Smooth muscle cell (in vitro differentiated cells): Measurements from ENCODE around the gene BTNL2. TPM values are rescaled to one million over a fixed set of nuclear protein-coding genes. Genes with fewer than 3 reads are reported as not detected.

ENCODE experiments used
- DNase-seq: peaks from one replicate; lab custom pipeline; 2025; ENCODE audit not compliant: unreplicated experiment; lab: John Stamatoyannopoulos, UW
- H2AFZ ChIP-seq: fragments of 200-600 bp; sonication (generic); 2 replicates; pipeline ENCODE4 v1.6.0; 2016; ENCODE audit warnings: antibody characterized with exemption, low read depth, mild to moderate bottlenecking
- H3F3A ChIP-seq: fragments of 200-600 bp; sonication (generic); 2 replicates; pipeline ENCODE4 v1.6.0; 2017; ENCODE audit warnings: antibody characterized with exemption, low read depth
- H3K27ac ChIP-seq: fragments of 200-600 bp; sonication (generic); 2 replicates; pipeline ENCODE4 v1.5.1; 2016; ENCODE audit warnings: low read depth, mild to moderate bottlenecking
- H3K27me3 ChIP-seq: fragments of 200-600 bp; sonication (generic); 2 replicates; pipeline ENCODE4 v1.6.1; 2016; ENCODE audit warnings: low read depth, mild to moderate bottlenecking
- H3K36me3 ChIP-seq: fragments of 200-600 bp; sonication (generic); 2 replicates; pipeline ENCODE4 v1.5.1; 2016; ENCODE audit warnings: low read depth
- H3K4me1 ChIP-seq: fragments of 200-600 bp; sonication (generic); 2 replicates; pipeline ENCODE4 v1.5.1; 2016; ENCODE audit warnings: low read depth
- H3K4me2 ChIP-seq: fragments of 200-600 bp; sonication (generic); 2 replicates; pipeline ENCODE4 v1.6.0; 2016; ENCODE audit warnings: mild to moderate bottlenecking
- H3K4me3 ChIP-seq: fragments of 200-600 bp; sonication (generic); 2 replicates; pipeline ENCODE4 v1.5.1; 2016; ENCODE audit warnings: mild to moderate bottlenecking
- H3K79me2 ChIP-seq: fragments of 200-600 bp; sonication (generic); 2 replicates; pipeline ENCODE4 v1.6.0; 2016; ENCODE audit warnings: low read depth, mild to moderate bottlenecking
- H3K9ac ChIP-seq: fragments of 200-600 bp; sonication (generic); 2 replicates; pipeline ENCODE4 v1.6.0; 2016; ENCODE audit warnings: low read depth
- H3K9me3 ChIP-seq: fragments of 200-600 bp; sonication (generic); replicated peaks from 2 replicates; pipeline ENCODE4 v1.5.1; 2016; ENCODE audit warnings: low read depth
- H4K20me1 ChIP-seq: fragments of 200-600 bp; sonication (generic); 2 replicates; pipeline ENCODE4 v1.6.0; 2016; ENCODE audit warnings: low read depth
- WGBS: methylation state at CpG from one replicate; pipeline ENCODE4 v1.1.7; 2016; ENCODE audit warnings: low lambda C conversion rate; 5-methylcytosine and 5-hydroxymethylcytosine counted together
- polyA plus RNA-seq: library from polyadenylated mRNA; unstranded; fragments of >200 nt; fragmentation: Nextera tagmentation; extraction: Ambion mirVana; gene quantifications from 2 replicates; pipeline ENCODE4 v1.2.1, GENCODE V29; 2016
- total RNA-seq: library from RNA; depleted of rRNA; stranded (reverse); fragments of >200 nt; gene quantifications from 2 replicates; pipeline ENCODE4 v1.2.3, GENCODE V29; 2014
- TF ChIP-seq, protein P1 (sequence below): fragments of 200-600 bp; sonication (generic); IDR thresholded peaks from 2 replicates; pipeline ENCODE4 v1.5.1; 2017; ENCODE audit warnings: borderline replicate concordance, mild to moderate bottlenecking, antibody characterized with exemption; ENCODE audit not compliant: insufficient read depth, poor library complexity, severe bottlenecking

BTNL2 gene
- total and polyA plus RNA-seq, 2 experiments from 2014 or later: not detected

DNA sequence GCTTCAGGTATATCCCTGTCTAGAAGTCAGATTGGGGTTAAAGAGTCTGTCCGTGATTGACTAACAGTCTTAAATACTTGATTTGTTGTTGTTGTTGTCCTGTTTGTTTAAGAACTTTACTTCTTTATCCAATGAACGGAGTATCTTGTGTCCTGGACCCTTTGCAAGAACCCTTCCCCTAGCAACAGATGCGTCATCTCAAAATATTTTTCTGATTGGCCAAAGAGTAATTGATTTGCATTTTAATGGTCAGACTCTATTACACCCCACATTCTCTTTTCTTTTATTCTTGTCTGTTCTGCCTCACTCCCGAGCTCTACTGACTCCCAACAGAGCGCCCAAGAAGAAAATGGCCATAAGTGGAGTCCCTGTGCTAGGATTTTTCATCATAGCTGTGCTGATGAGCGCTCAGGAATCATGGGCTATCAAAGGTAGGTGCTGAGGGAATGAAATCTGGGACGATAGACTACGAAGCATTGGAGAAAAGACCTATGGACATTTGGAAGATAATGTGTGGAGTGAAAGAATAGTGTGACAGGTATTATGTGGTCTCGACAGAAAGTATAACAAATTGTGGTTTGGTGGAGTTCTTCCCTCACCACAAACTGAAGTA, 32.7 kb upstream of the BTNL2 start, which contains the start of gene HLA-DRA:
Gene HLA-DRA, plus strand, starts transcription at position 286 of the 613 bp plus-strand sequence. Its CDS starts 64 bp downstream, at position 350.
- Histone ChIP-seq H3F3A (no peaks in the 10 kb centered on the region), H3K4me2 (no peak within 1 kb of the TSS)
- 55% methylated on average over 9 of the region's 9 CpGs for WGBS

DNA sequence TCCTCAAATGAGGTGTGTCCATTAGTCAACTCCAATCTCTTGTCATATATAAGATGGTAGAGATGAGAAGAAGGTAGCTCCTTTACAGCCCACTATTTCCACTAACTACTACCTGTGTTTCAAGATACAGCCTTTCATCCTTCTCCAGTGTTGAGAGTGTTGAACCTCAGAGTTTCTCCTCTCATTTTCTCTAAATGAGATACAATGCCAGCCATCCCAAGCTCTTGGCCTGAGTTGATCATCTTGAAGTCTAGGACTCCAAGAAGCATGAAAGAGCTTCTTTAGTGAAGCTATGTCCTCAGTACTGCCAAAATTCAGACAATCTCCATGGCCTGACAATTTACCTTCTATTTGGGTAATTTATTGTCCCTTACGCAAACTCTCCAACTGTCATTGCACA, 32.2 kb upstream of the BTNL2 start:
- Histone ChIP-seq H3K4me2 (no peak overlapping the region), H3K9me3 (no peaks in the 10 kb centered on the region), H3K4me1 (no peaks in the 10 kb centered on the region), H3F3A (no peaks in the 10 kb centered on the region), H3K9ac (no peak overlapping the region), H3K79me2 (no peaks in the 10 kb centered on the region), H4K20me1 (no peaks in the 10 kb centered on the region), H3K4me3 (no peak overlapping the region), H2AFZ (no peak overlapping the region), H3K27ac (no peak overlapping the region), H3K27me3 (peaks cover 6% of the 10 kb centered on the region), H3K36me3 (no peaks in the 10 kb centered on the region)
- no peak for DNase-seq
- TF ChIP-seq, protein P1, sequence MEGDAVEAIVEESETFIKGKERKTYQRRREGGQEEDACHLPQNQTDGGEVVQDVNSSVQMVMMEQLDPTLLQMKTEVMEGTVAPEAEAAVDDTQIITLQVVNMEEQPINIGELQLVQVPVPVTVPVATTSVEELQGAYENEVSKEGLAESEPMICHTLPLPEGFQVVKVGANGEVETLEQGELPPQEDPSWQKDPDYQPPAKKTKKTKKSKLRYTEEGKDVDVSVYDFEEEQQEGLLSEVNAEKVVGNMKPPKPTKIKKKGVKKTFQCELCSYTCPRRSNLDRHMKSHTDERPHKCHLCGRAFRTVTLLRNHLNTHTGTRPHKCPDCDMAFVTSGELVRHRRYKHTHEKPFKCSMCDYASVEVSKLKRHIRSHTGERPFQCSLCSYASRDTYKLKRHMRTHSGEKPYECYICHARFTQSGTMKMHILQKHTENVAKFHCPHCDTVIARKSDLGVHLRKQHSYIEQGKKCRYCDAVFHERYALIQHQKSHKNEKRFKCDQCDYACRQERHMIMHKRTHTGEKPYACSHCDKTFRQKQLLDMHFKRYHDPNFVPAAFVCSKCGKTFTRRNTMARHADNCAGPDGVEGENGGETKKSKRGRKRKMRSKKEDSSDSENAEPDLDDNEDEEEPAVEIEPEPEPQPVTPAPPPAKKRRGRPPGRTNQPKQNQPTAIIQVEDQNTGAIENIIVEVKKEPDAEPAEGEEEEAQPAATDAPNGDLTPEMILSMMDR: no peak
- WGBS: 83% methylated on average over 1 of the region's 1 CpG

More for the DNA sequence above, 32.7 kb upstream of the BTNL2 start, which contains the start of gene HLA-DRA:
- Histone ChIP-seq H3K9ac (no peak within 1 kb of the TSS), H3K79me2 (no peaks in the 10 kb centered on the region), H2AFZ (no peak within 1 kb of the TSS), H3K36me3 (no peaks in the 10 kb centered on the region), H3K9me3 (no peaks in the 10 kb centered on the region), H3K4me3 (no peak within 1 kb of the TSS), H4K20me1 (no peaks in the 10 kb centered on the region), H3K27me3 (peaks cover 7% of the 10 kb centered on the region), H3K4me1 (no peaks in the 10 kb centered on the region), H3K27ac (no peak within 1 kb of the TSS)
- DNase-seq: no peak
- TF ChIP-seq, protein P1: no peak

DNA sequence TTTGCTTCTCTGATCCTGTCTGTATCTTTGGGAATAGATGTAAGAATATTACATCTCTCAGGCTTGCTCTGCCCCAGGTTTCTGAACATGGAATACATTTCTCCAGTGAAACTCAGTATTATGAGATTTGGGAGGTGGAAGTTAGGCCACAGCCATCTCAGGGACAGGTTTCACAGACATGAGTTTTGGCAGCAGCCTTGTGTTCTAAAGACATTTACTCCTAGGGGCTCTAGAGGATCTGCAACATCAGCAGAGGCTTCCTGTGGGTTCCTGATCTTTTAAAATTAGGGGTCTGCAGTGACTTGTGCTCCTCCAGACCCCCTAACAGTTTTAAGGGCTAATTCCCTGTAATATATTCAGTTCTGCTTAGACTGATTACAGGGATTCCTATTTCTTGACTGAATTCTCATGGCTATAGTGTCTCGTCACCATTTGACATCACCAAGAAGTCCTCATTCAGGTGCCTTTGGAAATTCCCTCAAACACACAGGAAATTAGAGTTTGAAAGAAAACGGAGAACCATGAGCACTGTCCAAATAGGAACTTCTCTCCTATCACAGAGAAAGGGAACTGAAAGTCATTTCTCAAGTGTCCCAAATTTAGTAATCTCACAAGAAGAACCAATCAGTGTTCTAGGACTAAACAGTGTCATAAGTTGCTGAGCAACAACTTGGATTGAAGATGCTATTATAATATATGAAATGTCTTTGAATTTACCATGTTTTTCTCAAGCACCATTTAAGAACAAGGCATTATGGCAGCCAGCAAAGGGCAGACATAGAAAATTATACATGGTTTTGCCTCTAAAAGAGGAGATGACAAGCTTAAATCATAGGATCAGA, 30.2 kb upstream of the BTNL2 start:
- H3K9me3 ChIP-seq: no peaks in the 10 kb centered on the region
- H3K9ac ChIP-seq: no peak overlapping the region
- no peak overlapping the region for H3K4me3 ChIP-seq
- no peaks in the 10 kb centered on the region for H3K4me1 ChIP-seq
- no peaks in the 10 kb centered on the region for H3K36me3 ChIP-seq
- no peaks in the 10 kb centered on the region for H3K27me3 ChIP-seq
- no peaks in the 10 kb centered on the region for H3F3A ChIP-seq
- no peak overlapping the region for H2AFZ ChIP-seq
- H3K79me2 ChIP-seq: no peaks in the 10 kb centered on the region
- H3K27ac ChIP-seq: no peak overlapping the region
- TF ChIP-seq, protein P1: no peak
- no peak for DNase-seq
- whole genome bisulfite sequencing: 86% methylated on average over 2 of the region's 2 CpGs
- no peaks in the 10 kb centered on the region for H4K20me1 ChIP-seq
- no peak overlapping the region for H3K4me2 ChIP-seq
